SK-N-SH (cell line): ENCODE measurements around the gene VARS1. TPM values are rescaled to one million over a fixed set of nuclear protein-coding genes. Genes with fewer than 3 reads are reported as not detected.

Experiments used
- CTCF ChIA-PET: fragments of 300-600, 350-600 bp; formaldehyde crosslinking; extraction: SDS; loops from one replicate; lab custom pipeline; 2021; lab: Yijun Ruan, JAX
- POLR2A ChIA-PET: fragments of 350-600 bp; sonication (Branson Sonifier 250); formaldehyde crosslinking; extraction: SDS; loops from one replicate; lab custom pipeline; 2020; ENCODE audit warnings: antibody characterized with exemption, inconsistent platforms; lab: Yijun Ruan, JAX
- DNase-seq: peaks from one replicate; pipeline ENCODE4 v3.0.0; 2012
- H2AFZ ChIP-seq: fragments of 200-600 bp; sonication (generic); 2 replicates; pipeline ENCODE4 v1.8.1; 2016; ENCODE audit warnings: antibody characterized with exemption, mild to moderate bottlenecking, low read depth
- H3F3A ChIP-seq: fragments of 200-600 bp; sonication (generic); replicated peaks from 2 replicates; pipeline ENCODE3; 2016; ENCODE audit warnings: antibody characterized with exemption, mild to moderate bottlenecking; ENCODE audit not compliant: insufficient read depth
- H3K27ac ChIP-seq, 2 experiments: fragments of 200-500 bp in 1 of 2; fragments of 200-600 bp in 1 of 2; sonication (Bioruptor generic) in 1 of 2; sonication (generic), shearing (Covaris generic) in 1 of 2; 2 replicates each; pipeline versions ENCODE4 v1.5.1 to v1.6.1; 2014 to 2016; ENCODE audit warnings: low read depth in 2 of 2, inconsistent platforms in 1 of 2, low read length in 1 of 2, mild to moderate bottlenecking in 1 of 2, mixed read lengths in 1 of 2
- H3K27me3 ChIP-seq: fragments of 200-600 bp; sonication (generic), shearing (Covaris generic); 2 replicates; pipeline ENCODE4 v1.6.1; 2016; ENCODE audit warnings: mixed run types; ENCODE audit not compliant: insufficient read depth
- H3K36me3 ChIP-seq, 2 experiments: fragments of 200-500 bp in 1 of 2; fragments of 200-600 bp in 1 of 2; sonication (Bioruptor generic) in 1 of 2; sonication (generic) in 1 of 2; replicated peaks in 1 of 2; 2 replicates each; pipeline versions ENCODE3 to v1.5.1; 2014 to 2016; ENCODE audit warnings: low read length in 1 of 2, mild to moderate bottlenecking in 1 of 2; ENCODE audit not compliant: insufficient read depth in 2 of 2, control insufficient read depth in 1 of 2
- H3K4me1 ChIP-seq, 2 experiments: fragments of 200-500 bp in 1 of 2; fragments of 200-600 bp in 1 of 2; sonication (Bioruptor generic) in 1 of 2; sonication (generic), shearing (Covaris generic) in 1 of 2; 2 replicates each; pipeline versions ENCODE4 v1.5.1 to v1.6.1; 2014 to 2016; ENCODE audit warnings: low read depth in 1 of 2, low read length in 1 of 2, mixed run types in 1 of 2; ENCODE audit not compliant: insufficient read depth in 2 of 2, control insufficient read depth in 1 of 2
- H3K4me2 ChIP-seq: fragments of 200-600 bp; sonication (generic), shearing (Covaris generic); 2 replicates; pipeline ENCODE4 v1.6.1; 2017; ENCODE audit warnings: mixed run types
- H3K4me3 ChIP-seq, 2 experiments: fragments of 200-500 bp in 1 of 2; fragments of 200-600 bp in 1 of 2; sonication (Bioruptor generic) in 1 of 2; sonication (generic), shearing (Covaris generic) in 1 of 2; 2 replicates each; pipeline versions ENCODE4 v1.5.1 to v1.8.1; 2014 to 2016; ENCODE audit warnings: low read depth in 2 of 2, inconsistent platforms in 1 of 2, low read length in 1 of 2, mild to moderate bottlenecking in 1 of 2, mixed read lengths in 1 of 2, moderate library complexity in 1 of 2
- H3K79me2 ChIP-seq: fragments of 200-600 bp; sonication (generic); 2 replicates; pipeline ENCODE4 v1.8.1; 2017; ENCODE audit warnings: mild to moderate bottlenecking; ENCODE audit not compliant: insufficient read depth
- H3K9ac ChIP-seq: fragments of 200-600 bp; sonication (generic); 2 replicates; pipeline ENCODE4 v1.6.1; 2017; ENCODE audit warnings: mixed run types
- H3K9me2 ChIP-seq: fragments of 200-600 bp; sonication (generic); 2 replicates; pipeline ENCODE4 v1.6.1; 2017; ENCODE audit warnings: mixed run types
- H3K9me3 ChIP-seq: fragments of 200-600 bp; sonication (generic); 2 replicates; pipeline ENCODE4 v1.6.1; 2017; ENCODE audit warnings: mixed run types, mild to moderate bottlenecking, moderate library complexity
- H4K20me1 ChIP-seq: fragments of 200-600 bp; sonication (generic); 2 replicates; pipeline ENCODE4 v1.6.1; 2017; ENCODE audit warnings: mild to moderate bottlenecking, mixed run types; ENCODE audit not compliant: insufficient read depth
- CHD2 ChIP-seq: fragments of 150-350 bp; IDR thresholded peaks from 2 replicates; pipeline ENCODE4 v1.6.1; 2018; ENCODE audit warnings: low read length; ENCODE audit not compliant: partially characterized antibody
- ELF1 ChIP-seq: IDR thresholded peaks from 2 replicates; pipeline ENCODE4 v1.4.0; 2012
- EP300 ChIP-seq, 2 experiments: IDR thresholded peaks; 2 replicates each; pipeline versions ENCODE4 v1.4.0 to v1.6.1; 2012; ENCODE audit warnings: borderline replicate concordance in 1 of 2, low read depth in 1 of 2, low read length in 1 of 2
- EZH2phosphoT487 ChIP-seq: fragments of 200-600 bp; sonication (generic); IDR thresholded peaks from 2 replicates; pipeline ENCODE4 v1.6.1; 2017; ENCODE audit warnings: low read depth, mixed run types, mild to moderate bottlenecking, antibody characterized with exemption, moderate library complexity, borderline replicate concordance
- FOSL2 ChIP-seq: IDR thresholded peaks from 2 replicates; pipeline ENCODE4 v1.4.0; 2012; ENCODE audit warnings: low read depth, mild to moderate bottlenecking, moderate library complexity, borderline replicate concordance
- FOXM1 ChIP-seq: IDR thresholded peaks from 2 replicates; pipeline ENCODE4 v1.4.0; 2012; ENCODE audit warnings: low read depth, mild to moderate bottlenecking
- GABPA ChIP-seq: IDR thresholded peaks from 2 replicates; pipeline ENCODE4 v1.4.0; 2012; ENCODE audit warnings: low read depth, mild to moderate bottlenecking
- JUND ChIP-seq: IDR thresholded peaks from 2 replicates; pipeline ENCODE4 v1.4.0; 2012
- MXI1 ChIP-seq: IDR thresholded peaks from 2 replicates; pipeline ENCODE4 v1.6.1; 2012; ENCODE audit warnings: mild to moderate bottlenecking, low read depth, low read length, improper control_type of control experiment
- NFIC ChIP-seq: IDR thresholded peaks from 2 replicates; pipeline ENCODE4 v1.4.0; 2012; ENCODE audit warnings: borderline replicate concordance
- NRF1 ChIP-seq: IDR thresholded peaks from 2 replicates; pipeline ENCODE4 v1.6.1; 2012; ENCODE audit warnings: low read depth, mild to moderate bottlenecking, low read length
- POLR2AphosphoS5 ChIP-seq: IDR thresholded peaks from 2 replicates; pipeline ENCODE4 v1.6.1; 2012; ENCODE audit warnings: low read depth, low read length
- RAD21 ChIP-seq: IDR thresholded peaks from 2 replicates; pipeline ENCODE4 v1.6.1; 2012; ENCODE audit warnings: mild to moderate bottlenecking, low read length
- RCOR1 ChIP-seq: fragments of 150-350 bp; IDR thresholded peaks from 2 replicates; pipeline ENCODE4 v1.6.1; 2017; ENCODE audit warnings: antibody characterized with exemption, low read length
- RFX5 ChIP-seq: IDR thresholded peaks from 2 replicates; pipeline ENCODE4 v1.6.1; 2012; ENCODE audit warnings: mild to moderate bottlenecking, improper control_type of control experiment, low read length
- RXRA ChIP-seq: IDR thresholded peaks from 2 replicates; pipeline ENCODE4 v1.4.0; 2012; ENCODE audit warnings: low read depth, mild to moderate bottlenecking, borderline replicate concordance
- SIN3A ChIP-seq: IDR thresholded peaks from 2 replicates; pipeline ENCODE4 v1.6.1; 2012; ENCODE audit warnings: low read depth, mild to moderate bottlenecking, low read length, moderate library complexity, borderline replicate concordance
- SMC3 ChIP-seq: IDR thresholded peaks from 2 replicates; pipeline ENCODE4 v1.6.1; 2012; ENCODE audit warnings: low read depth, low read length, improper control_type of control experiment
- TAF1 ChIP-seq: IDR thresholded peaks from 2 replicates; pipeline ENCODE4 v1.6.1; 2012; ENCODE audit warnings: low read depth, mild to moderate bottlenecking, low read length, moderate library complexity, borderline replicate concordance
- TCF12 ChIP-seq: IDR thresholded peaks from 2 replicates; pipeline ENCODE4 v1.4.0; 2012
- WGBS: methylation state at CpG from one replicate; pipeline ENCODE4 v1.1.6; 2017; ENCODE audit warnings: low lambda C conversion rate; 5-methylcytosine and 5-hydroxymethylcytosine counted together
- polyA plus RNA-seq, 3 experiments: library from polyadenylated mRNA; depleted of rRNA; stranded (reverse); fragments of >200 nt; gene quantifications; 2 replicates each; pipeline ENCODE4 v1.2.3, GENCODE V29; 2012
- TF ChIP-seq, protein P1 (sequence below): fragments of 150-350 bp; IDR thresholded peaks from 2 replicates; pipeline ENCODE4 v1.6.1; 2017; ENCODE audit warnings: antibody characterized with exemption, low read length, low read depth, borderline replicate concordance
- TF ChIP-seq, protein P2 (sequence below): fragments of 150-350 bp; IDR thresholded peaks from 2 replicates; pipeline ENCODE4 v1.6.1; 2016; ENCODE audit warnings: mild to moderate bottlenecking, low read depth, low read length
- TF ChIP-seq, protein P3 (sequence below): IDR thresholded peaks from 2 replicates; pipeline ENCODE4 v1.4.0; 2012; ENCODE audit warnings: low read depth, borderline replicate concordance
- TF ChIP-seq, protein P4 (sequence below): IDR thresholded peaks from 2 replicates; pipeline ENCODE4 v1.6.1; 2012; ENCODE audit warnings: mild to moderate bottlenecking, low read depth, low read length, moderate library complexity
- TF ChIP-seq, protein P5 (sequence below): IDR thresholded peaks from 2 replicates; pipeline ENCODE4 v1.4.0; 2012; ENCODE audit warnings: low read depth
- TF ChIP-seq, protein P6 (sequence below): IDR thresholded peaks from 2 replicates; pipeline ENCODE4; 2012

The VARS1 gene
- polyA plus RNA-seq, 1 of the 3 experiments (the other 2 are of a cell fraction), result 35.1 TPM

DNA sequence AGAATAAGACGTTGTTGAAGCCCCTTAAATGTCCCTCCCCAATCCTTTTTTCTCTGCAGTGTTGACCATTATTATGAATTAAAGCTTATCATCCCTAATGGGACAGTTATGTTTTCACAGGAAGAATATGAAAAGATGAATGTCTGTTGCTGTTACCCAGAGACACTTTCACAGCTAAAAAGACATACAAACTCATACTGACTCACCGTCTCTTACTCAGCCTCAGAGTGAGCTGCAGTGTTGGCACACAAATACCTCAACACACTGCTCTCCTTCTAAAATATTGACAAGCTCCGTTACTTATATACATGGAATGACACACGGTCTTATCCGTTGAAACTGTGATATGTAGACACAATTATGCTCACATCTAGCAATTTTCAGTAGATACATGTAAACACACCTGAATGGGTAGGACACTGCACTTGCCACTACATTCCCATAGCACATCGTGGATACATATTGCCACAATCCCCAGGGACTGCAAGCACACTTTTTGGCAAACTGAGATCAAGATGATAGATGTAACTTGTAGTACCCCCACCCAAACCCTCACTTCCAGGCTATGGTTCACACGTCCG, 42.7 kb downstream of the VARS1 start:
- H3K4me1 ChIP-seq, result 0 out of 4 replicates have a peak, but pooled peaks cover 0 to 3% of the 10 kb centered on the region in 2 experiments
- H3K9me3 ChIP-seq, result no peaks in the 10 kb centered on the region
- H3K36me3 ChIP-seq, result peaks cover 0 to 6% of the 10 kb centered on the region in 2 experiments
- H3K4me2 ChIP-seq, result peak overlapping the region; percentile 59
- CTCF ChIA-PET, result interaction anchor here (1.0 to 1.4 kb wide), 3 partner anchors 17 to 78 kb away, joined by 3 to 7 read pairs (median 5); no protein-coding TSS in a partner anchor
- H4K20me1 ChIP-seq, result no peaks in the 10 kb centered on the region
- DNase-seq, result no peak
- peak overlapping the region; percentile 55; the same call in 1 of the 2 replicates for H3K9ac ChIP-seq
- POLR2A ChIA-PET, result no interaction called here
- H2AFZ ChIP-seq, result no peak overlapping the region
- WGBS, result 34% methylated on average over 8 of the region's 8 CpGs
- H3K27me3 ChIP-seq, result no peaks in the 10 kb centered on the region
- H3K27ac ChIP-seq, result peak overlapping the region in 1 of 2 experiments; percentile 84; a peak in 2 of 4 replicates
- no peak overlapping the region for H3K4me3 ChIP-seq
- no peaks in the 10 kb centered on the region for H3K9me2 ChIP-seq
- H3K79me2 ChIP-seq, result no peaks in the 10 kb centered on the region; the same call in 1 of the 2 replicates
- peaks cover 26% of the 10 kb centered on the region for H3F3A ChIP-seq
- TF ChIP-seq, protein P1, sequence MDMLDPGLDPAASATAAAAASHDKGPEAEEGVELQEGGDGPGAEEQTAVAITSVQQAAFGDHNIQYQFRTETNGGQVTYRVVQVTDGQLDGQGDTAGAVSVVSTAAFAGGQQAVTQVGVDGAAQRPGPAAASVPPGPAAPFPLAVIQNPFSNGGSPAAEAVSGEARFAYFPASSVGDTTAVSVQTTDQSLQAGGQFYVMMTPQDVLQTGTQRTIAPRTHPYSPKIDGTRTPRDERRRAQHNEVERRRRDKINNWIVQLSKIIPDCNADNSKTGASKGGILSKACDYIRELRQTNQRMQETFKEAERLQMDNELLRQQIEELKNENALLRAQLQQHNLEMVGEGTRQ, result no peak
- no peak for TF ChIP-seq EP300 (IDR thresholded peaks at IDR 0.05; ENCODE audit: borderline replicate concordance in 1 of 2, low read depth in 1 of 2, low read length in 1 of 2)
- TF ChIP-seq NFIC, result 0 out of 2 replicates have a peak, but pooled peaks have one; percentile 21
- no peak for TF ChIP-seq SIN3A
- no peak for TF ChIP-seq RFX5
- TF ChIP-seq GABPA, result no peak
- no peak for TF ChIP-seq RXRA
- TF ChIP-seq, protein P2, sequence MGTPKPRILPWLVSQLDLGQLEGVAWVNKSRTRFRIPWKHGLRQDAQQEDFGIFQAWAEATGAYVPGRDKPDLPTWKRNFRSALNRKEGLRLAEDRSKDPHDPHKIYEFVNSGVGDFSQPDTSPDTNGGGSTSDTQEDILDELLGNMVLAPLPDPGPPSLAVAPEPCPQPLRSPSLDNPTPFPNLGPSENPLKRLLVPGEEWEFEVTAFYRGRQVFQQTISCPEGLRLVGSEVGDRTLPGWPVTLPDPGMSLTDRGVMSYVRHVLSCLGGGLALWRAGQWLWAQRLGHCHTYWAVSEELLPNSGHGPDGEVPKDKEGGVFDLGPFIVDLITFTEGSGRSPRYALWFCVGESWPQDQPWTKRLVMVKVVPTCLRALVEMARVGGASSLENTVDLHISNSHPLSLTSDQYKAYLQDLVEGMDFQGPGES, result no peak
- TF ChIP-seq ELF1, result no peak
- no peak for TF ChIP-seq FOXM1
- TF ChIP-seq POLR2AphosphoS5, result peak; percentile 10; the same call in 1 of the 2 replicates
- TF ChIP-seq RAD21, result no peak
- TF ChIP-seq, protein P3, sequence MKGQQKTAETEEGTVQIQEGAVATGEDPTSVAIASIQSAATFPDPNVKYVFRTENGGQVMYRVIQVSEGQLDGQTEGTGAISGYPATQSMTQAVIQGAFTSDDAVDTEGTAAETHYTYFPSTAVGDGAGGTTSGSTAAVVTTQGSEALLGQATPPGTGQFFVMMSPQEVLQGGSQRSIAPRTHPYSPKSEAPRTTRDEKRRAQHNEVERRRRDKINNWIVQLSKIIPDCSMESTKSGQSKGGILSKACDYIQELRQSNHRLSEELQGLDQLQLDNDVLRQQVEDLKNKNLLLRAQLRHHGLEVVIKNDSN, result no peak
- TF ChIP-seq RCOR1, result no peak
- TF ChIP-seq, protein P4, sequence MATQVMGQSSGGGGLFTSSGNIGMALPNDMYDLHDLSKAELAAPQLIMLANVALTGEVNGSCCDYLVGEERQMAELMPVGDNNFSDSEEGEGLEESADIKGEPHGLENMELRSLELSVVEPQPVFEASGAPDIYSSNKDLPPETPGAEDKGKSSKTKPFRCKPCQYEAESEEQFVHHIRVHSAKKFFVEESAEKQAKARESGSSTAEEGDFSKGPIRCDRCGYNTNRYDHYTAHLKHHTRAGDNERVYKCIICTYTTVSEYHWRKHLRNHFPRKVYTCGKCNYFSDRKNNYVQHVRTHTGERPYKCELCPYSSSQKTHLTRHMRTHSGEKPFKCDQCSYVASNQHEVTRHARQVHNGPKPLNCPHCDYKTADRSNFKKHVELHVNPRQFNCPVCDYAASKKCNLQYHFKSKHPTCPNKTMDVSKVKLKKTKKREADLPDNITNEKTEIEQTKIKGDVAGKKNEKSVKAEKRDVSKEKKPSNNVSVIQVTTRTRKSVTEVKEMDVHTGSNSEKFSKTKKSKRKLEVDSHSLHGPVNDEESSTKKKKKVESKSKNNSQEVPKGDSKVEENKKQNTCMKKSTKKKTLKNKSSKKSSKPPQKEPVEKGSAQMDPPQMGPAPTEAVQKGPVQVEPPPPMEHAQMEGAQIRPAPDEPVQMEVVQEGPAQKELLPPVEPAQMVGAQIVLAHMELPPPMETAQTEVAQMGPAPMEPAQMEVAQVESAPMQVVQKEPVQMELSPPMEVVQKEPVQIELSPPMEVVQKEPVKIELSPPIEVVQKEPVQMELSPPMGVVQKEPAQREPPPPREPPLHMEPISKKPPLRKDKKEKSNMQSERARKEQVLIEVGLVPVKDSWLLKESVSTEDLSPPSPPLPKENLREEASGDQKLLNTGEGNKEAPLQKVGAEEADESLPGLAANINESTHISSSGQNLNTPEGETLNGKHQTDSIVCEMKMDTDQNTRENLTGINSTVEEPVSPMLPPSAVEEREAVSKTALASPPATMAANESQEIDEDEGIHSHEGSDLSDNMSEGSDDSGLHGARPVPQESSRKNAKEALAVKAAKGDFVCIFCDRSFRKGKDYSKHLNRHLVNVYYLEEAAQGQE, result no peak
- TF ChIP-seq EZH2phosphoT487, result no peak
- no peak for TF ChIP-seq NRF1
- TF ChIP-seq, protein P5, sequence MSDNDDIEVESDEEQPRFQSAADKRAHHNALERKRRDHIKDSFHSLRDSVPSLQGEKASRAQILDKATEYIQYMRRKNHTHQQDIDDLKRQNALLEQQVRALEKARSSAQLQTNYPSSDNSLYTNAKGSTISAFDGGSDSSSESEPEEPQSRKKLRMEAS, result no peak
- TF ChIP-seq TAF1, result no peak
- TF ChIP-seq MXI1, result no peak
- TF ChIP-seq CHD2, result no peak
- peak; percentile 36; the same call in 1 of the 2 replicates for TF ChIP-seq TCF12
- peak; percentile 75 for TF ChIP-seq JUND
- TF ChIP-seq FOSL2, result peak; percentile 76; the same call in 1 of the 2 replicates
- TF ChIP-seq SMC3, result no peak
- TF ChIP-seq, protein P6, sequence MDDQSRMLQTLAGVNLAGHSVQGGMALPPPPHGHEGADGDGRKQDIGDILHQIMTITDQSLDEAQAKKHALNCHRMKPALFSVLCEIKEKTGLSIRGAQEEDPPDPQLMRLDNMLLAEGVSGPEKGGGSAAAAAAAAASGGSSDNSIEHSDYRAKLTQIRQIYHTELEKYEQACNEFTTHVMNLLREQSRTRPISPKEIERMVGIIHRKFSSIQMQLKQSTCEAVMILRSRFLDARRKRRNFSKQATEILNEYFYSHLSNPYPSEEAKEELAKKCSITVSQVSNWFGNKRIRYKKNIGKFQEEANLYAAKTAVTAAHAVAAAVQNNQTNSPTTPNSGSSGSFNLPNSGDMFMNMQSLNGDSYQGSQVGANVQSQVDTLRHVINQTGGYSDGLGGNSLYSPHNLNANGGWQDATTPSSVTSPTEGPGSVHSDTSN, result peak; percentile 79
